NCI-H2196 (cell line): ENCODE results near the gene MDGA2.

Experiments used
- DNase-seq: peaks from one replicate; lab custom pipeline; 2025; ENCODE audit not compliant: unreplicated experiment; lab: John Stamatoyannopoulos, UW

Gene MDGA2

GRCh38 chr14:47675466-47676314, at the start of gene MDGA2:
Gene MDGA2, minus strand, starts transcription at chr14:47675605.
- DNase-seq, result no peak

- DNase-seq, result no peak
Measured at GRCh38 chr14:47722929-47723693, 47.7 kb upstream of the MDGA2 start.

- DNase-seq, result no peak
Measured at GRCh38 chr14:47720281-47720680, 44.9 kb upstream of the MDGA2 start.

- no peak for DNase-seq
Measured at GRCh38 chr14:47715330-47715729, 39.9 kb upstream of the MDGA2 start.

- DNase-seq, result no peak
Measured at GRCh38 chr14:47710581-47710980, 35.2 kb upstream of the MDGA2 start.

- no peak for DNase-seq
Measured at GRCh38 chr14:47705683-47706082, 30.3 kb upstream of the MDGA2 start.

- DNase-seq, result no peak
Measured at GRCh38 chr14:47691829-47692228, 16.4 kb upstream of the MDGA2 start.

- DNase-seq, result no peak
Measured at GRCh38 chr14:47678993-47679392, 3.6 kb upstream of the MDGA2 start.

GRCh38 chr14:47678157-47678556, 2.8 kb upstream of the MDGA2 start:
- no peak for DNase-seq

- DNase-seq, result no peak
Measured at GRCh38 chr14:47676315-47676617, 861 bp upstream of the MDGA2 start.

GRCh38 chr14:47674543-47675465, 601 bp downstream of the MDGA2 start:
- DNase-seq, result no peak

GRCh38 chr14:47674148-47674542, 1.3 kb downstream of the MDGA2 start:
- no peak for DNase-seq

GRCh38 chr14:47665337-47666134, 9.9 kb downstream of the MDGA2 start:
- no peak for DNase-seq

GRCh38 chr14:47662466-47662865, 12.9 kb downstream of the MDGA2 start:
- DNase-seq, result no peak

GRCh38 chr14:47660158-47660557, 15.2 kb downstream of the MDGA2 start:
- no peak for DNase-seq

GRCh38 chr14:47658041-47658440, 17.4 kb downstream of the MDGA2 start:
- no peak for DNase-seq

GRCh38 chr14:47657143-47657542, 18.3 kb downstream of the MDGA2 start:
- DNase-seq, result no peak

GRCh38 chr14:47651337-47651736, 24.1 kb downstream of the MDGA2 start:
- DNase-seq, result no peak

GRCh38 chr14:47637753-47638152, 37.7 kb downstream of the MDGA2 start:
- no peak for DNase-seq

GRCh38 chr14:47626151-47627035, 49.0 kb downstream of the MDGA2 start:
- no peak for DNase-seq
